Mammary epithelial cell (primary cell): ENCODE data around the gene SNU13.
"Not testable (repeated sequence)": the region's sequence is repeated elsewhere in the genome, so short reads cannot be mapped to it uniquely, and the experiment has no call there.

Source experiments
- EZH2 ChIP-seq: IDR thresholded peaks from 2 replicates; pipeline ENCODE4 v1.6.1; 2012; ENCODE audit warnings: low read length, inconsistent platforms, borderline replicate concordance
- TF ChIP-seq, protein P1 (sequence below), 2 donors: IDR thresholded peaks in 1 of 2; conservative IDR thresholded peaks in 1 of 2; 2 replicates each; pipeline ENCODE4 v1.5.1; 2011 to 2012; ENCODE audit warnings: inconsistent platforms in 2 of 2, low read length in 2 of 2, mild to moderate bottlenecking in 2 of 2, control low read depth in 1 of 2, low read depth in 1 of 2; ENCODE audit not compliant: insufficient read depth in 1 of 2; ENCODE audit errors: extremely low read depth in 1 of 2

- TF ChIP-seq EZH2, result not testable (repeated sequence)
- TF ChIP-seq, protein P1, sequence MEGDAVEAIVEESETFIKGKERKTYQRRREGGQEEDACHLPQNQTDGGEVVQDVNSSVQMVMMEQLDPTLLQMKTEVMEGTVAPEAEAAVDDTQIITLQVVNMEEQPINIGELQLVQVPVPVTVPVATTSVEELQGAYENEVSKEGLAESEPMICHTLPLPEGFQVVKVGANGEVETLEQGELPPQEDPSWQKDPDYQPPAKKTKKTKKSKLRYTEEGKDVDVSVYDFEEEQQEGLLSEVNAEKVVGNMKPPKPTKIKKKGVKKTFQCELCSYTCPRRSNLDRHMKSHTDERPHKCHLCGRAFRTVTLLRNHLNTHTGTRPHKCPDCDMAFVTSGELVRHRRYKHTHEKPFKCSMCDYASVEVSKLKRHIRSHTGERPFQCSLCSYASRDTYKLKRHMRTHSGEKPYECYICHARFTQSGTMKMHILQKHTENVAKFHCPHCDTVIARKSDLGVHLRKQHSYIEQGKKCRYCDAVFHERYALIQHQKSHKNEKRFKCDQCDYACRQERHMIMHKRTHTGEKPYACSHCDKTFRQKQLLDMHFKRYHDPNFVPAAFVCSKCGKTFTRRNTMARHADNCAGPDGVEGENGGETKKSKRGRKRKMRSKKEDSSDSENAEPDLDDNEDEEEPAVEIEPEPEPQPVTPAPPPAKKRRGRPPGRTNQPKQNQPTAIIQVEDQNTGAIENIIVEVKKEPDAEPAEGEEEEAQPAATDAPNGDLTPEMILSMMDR (conservative IDR thresholded peaks at IDR 0.05 in 1 of 2, IDR thresholded peaks at IDR 0.05 in 1 of 2; ENCODE audit: extremely low read depth in 1 of 2, insufficient read depth in 1 of 2, low read depth in 1 of 2, low read length in 2 of 2), result not testable (repeated sequence)
Measured at GRCh38 chr22:41733241-41733640, 44.6 kb upstream of the SNU13 start.
